ENCODE data around the gene SUPT3H. TPM values are rescaled to one million over a fixed set of nuclear protein-coding genes. Genes with fewer than 3 reads are reported as not detected.

The SUPT3H gene
- total and polyA plus RNA-seq, 2 of the 13 experiments (the other 11 are each of a cell fraction or from before 2014, with no cell fraction given), result 11.9 to 36.1 TPM

- FAIRE-seq, result no peak
- no peaks in the 10 kb centered on the region for H3K79me2 ChIP-seq (ENCODE audit: insufficient read depth, low read length)
- no TSS peak for BruUV-seq (replicated peaks)
Measured at GRCh38 chr6:45073771-45074170, 304.0 kb downstream of the SUPT3H start.

More at GRCh38 chr6:45073771-45074170, 304.0 kb downstream of the SUPT3H start:
- TF ChIP-seq XBP1 (CRISPR knock-in tag; IDR thresholded peaks at IDR 0.05), result no peak
- no peak for TF ChIP-seq MAFF (IDR thresholded peaks at IDR 0.05; ENCODE audit: low read depth, low read length)
- no peak for TF ChIP-seq CENPT (CRISPR knock-in tag; IDR thresholded peaks at IDR 0.05; ENCODE audit: low read depth)
- TF ChIP-seq ZFY (CRISPR knock-in tag; IDR thresholded peaks at IDR 0.05), result no peak
- TF ChIP-seq ZNF597 (CRISPR knock-in tag; IDR thresholded peaks at IDR 0.05), result no peak
- no peak for TF ChIP-seq HHEX (CRISPR knock-in tag; IDR thresholded peaks at IDR 0.05)
- no peak for TF ChIP-seq KDM5B (CRISPR knock-in tag; IDR thresholded peaks at IDR 0.05; ENCODE audit: borderline replicate concordance)
- TF ChIP-seq ZNF713 (CRISPR knock-in tag; IDR thresholded peaks at IDR 0.05), result no peak
- TF ChIP-seq MXI1 (IDR thresholded peaks at IDR 0.05; ENCODE audit: borderline replicate concordance, low read depth, low read length), result no peak
- TF ChIP-seq KDM6A (CRISPR knock-in tag; IDR thresholded peaks at IDR 0.05; ENCODE audit: low read depth), result no peak
- no peak for TF ChIP-seq ARID3A (IDR thresholded peaks at IDR 0.05; ENCODE audit: low read depth, low read length)
- TF ChIP-seq TERF1 (CRISPR knock-in tag; IDR thresholded peaks at IDR 0.05), result no peak
- TF ChIP-seq GLI4 (CRISPR knock-in tag; IDR thresholded peaks at IDR 0.05; ENCODE audit: borderline replicate concordance), result no peak
- DNase-seq (ENCODE audit: low spot score) (no peak), ATAC-seq (no peak)
- POLR2A ChIA-PET, result no interaction called here
- in situ Hi-C loops (cut with HindIII; ENCODE audit: extremely low pct_ligation_motif_present, low pct_unique_long_range_greater_than_20kb), result no loop called here
- Histone ChIP-seq H2AFZ (ENCODE audit: low read length) (no peak overlapping the region), H3K27ac (ENCODE audit: extremely low read length, insufficient read depth, low read length) (no peak overlapping the region), H3K4me1 (ENCODE audit: insufficient read depth, low read length) (no peaks in the 10 kb centered on the region), H3K4me3 (replicated peaks in 1 of 3; ENCODE audit: insufficient read depth in 1 of 3, low read depth in 2 of 3, low read length in 3 of 3) (no peak overlapping the region), H3K27me3 (ENCODE audit: control insufficient read depth in 1 of 2, insufficient read depth in 2 of 2, low read length in 2 of 2) (no peaks in the 10 kb centered on the region), H3K9ac (ENCODE audit: insufficient read depth, low read depth, low read length) (no peak overlapping the region), H3K4me2 (ENCODE audit: low read depth, low read length) (no peak overlapping the region), H4K20me1 (ENCODE audit: insufficient read depth, low read length) (no peaks in the 10 kb centered on the region), H3K36me3 (replicated peaks in 1 of 2; ENCODE audit: control insufficient read depth in 1 of 2, insufficient read depth in 2 of 2, low read length in 2 of 2) (no peaks in the 10 kb centered on the region), H3K9me3 (ENCODE audit: low read length) (peaks cover 11% of the 10 kb centered on the region)
- intact Hi-C loops (cut with micrococcal nuclease; ENCODE audit: unreplicated experiment), result no loop called here
- CTCF ChIA-PET (ENCODE audit: low intra/inter-chr PET ratio, low total read pairs), result no interaction called here

Data from HepG2 (cell line).